Activated T-helper 9 cell treated with anti-CD3 and anti-CD28 coated beads, Interleukin-2, amount 50 U/mL, for 16 hours (primary cell): ENCODE results near the gene FIGNL2.
"Not testable (repeated sequence)": the region's sequence is repeated elsewhere in the genome, so short reads cannot be mapped to it uniquely, and the experiment has no call there.

ENCODE experiments used
- DNase-seq: peaks from one replicate; pipeline ENCODE4 v3.0.0-alpha.2; 2020; ENCODE audit warnings: low read depth

Gene FIGNL2

DNA sequence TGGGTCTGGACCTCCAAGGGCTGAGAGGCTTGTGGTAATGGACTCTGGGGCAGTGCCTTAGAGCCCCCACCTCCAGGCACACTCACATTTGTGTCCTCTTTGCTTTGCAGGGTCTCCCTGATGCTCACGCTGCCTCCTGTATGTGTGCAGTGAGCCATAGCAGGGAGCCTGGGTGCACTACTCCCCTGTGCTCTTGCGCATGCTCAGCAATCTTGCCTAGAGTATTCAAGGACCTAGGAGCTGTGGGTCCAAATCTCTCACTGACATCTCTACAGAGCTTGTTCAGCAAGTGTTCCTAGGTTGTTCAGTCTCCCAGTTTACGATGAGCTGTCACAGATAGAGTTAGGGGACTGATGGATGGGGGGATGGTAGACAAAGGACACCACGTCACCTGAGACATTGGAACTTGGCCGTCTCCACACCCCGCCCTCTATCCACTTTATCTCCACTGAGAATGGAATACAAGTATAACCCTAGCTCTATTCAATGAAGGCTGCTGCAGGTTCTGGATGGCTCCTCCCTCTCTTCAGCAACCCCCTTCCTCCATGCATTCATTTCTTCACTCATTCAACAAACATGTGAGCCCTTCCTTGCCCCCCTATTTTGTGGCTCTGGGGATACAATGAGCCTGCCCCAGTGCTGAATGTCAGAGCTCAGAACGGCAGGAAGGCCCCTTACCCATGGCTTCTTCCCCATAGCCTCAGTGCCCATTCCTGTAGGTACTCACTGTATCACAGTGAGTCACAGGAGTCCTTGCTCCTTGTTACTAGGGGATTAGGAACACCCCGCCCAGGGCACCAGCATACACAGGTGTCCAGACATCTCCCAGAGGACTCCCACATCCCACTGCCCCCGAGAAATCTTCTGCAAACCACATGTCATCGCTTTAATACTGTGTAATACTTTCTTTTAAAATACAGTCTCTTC, 31.2 kb downstream of the FIGNL2 start:
- no peak for DNase-seq

DNA sequence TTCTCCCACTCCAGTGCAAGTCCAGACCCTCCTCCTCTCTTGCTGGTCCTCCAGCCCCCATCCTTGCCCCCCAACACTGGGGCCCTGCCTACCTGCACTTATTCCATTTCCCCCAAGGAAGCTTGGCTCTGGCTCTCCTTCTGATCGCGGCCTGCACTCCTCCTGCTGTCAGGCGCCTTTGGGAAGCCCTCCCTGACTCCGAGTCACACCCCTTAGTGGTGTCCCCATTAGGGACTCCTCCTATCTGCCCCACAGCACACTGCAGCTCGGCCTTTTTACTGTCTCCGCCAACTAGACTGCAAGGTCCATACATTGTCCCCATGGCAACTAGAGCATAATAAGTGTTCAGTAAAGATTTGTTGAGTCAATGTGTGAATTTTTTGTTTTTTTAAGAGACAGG, 32.9 kb downstream of the FIGNL2 start:
- no peak for DNase-seq

DNA sequence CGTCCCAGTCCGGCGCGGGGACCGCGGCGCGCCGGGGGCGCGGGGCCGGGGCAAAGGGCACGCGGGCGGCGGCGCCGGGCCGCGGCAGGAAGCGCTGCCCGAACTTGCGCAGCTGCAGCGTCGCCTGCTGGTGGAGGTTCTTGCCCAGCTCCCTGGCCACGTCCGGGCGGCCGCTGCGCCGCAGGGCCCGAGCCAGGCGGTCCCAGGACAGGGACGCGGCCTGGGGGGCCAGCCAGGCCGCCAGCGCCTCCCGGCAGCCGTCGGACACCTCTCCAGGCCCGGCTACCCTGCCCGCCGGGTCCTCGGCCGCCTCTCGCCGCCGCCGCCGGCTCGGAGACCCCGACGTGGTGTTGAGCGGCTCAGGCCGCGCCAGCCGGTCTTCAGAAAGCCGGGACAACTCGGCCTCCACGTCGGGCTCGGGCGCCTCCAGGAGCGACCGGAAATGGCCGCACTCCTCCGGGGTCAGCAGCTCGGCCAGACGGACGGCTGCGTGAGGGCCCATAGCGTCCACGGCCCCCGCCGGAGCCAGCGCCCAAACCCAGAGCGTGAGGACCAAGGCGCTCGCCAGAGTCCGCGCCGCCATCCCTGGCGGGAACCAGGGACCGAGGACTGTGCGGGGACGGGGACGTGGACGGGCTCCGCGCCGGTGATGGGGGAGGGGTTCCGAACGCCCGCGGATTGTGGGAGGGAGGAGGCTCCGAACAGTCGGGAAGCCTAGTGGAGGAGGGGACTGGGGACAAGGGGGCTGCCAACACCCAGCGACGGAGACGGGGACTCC, 34.0 kb downstream of the FIGNL2 start:
- DNase-seq, result peak; percentile 49

DNA sequence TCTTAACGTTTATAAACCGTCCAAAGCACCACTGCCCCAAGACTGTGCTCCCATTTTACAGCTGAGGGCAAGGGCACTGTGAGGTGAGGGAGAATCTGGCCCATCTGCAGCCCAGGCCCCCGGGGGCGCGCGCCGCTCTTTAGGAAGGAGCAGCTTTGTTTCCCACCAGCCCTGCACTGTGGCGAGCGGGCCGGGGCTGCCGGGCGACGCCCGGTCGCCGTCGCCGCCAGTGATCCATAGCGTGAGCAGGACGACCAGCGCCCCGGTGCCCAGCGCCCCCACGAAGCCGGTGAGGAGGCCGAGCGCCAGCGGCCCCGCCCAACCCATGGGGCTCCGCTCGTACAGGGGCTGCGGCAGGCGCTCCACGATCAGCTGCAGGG, 34.6 kb downstream of the FIGNL2 start:
- DNase-seq, result no peak

DNA sequence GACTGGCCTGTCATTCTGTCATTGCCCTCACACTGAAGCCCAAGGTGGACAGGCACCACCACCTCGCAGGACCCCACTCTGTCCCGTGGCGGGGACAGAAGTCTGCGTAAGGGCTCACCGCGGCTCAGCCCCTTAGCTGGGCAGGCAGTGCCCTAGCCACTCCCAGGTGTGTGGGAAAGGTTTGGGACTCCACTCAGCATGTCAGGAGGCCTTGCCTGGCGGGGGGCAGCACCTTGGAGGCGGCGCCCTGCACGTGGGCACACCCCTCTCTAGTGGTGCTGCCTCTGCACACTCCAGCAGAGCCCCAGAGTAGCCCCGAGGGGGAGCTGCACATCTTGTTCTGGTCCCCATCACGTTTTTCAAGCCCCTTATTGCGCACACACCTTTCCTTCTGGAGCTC, 35.6 kb downstream of the FIGNL2 start:
- no peak for DNase-seq

DNA sequence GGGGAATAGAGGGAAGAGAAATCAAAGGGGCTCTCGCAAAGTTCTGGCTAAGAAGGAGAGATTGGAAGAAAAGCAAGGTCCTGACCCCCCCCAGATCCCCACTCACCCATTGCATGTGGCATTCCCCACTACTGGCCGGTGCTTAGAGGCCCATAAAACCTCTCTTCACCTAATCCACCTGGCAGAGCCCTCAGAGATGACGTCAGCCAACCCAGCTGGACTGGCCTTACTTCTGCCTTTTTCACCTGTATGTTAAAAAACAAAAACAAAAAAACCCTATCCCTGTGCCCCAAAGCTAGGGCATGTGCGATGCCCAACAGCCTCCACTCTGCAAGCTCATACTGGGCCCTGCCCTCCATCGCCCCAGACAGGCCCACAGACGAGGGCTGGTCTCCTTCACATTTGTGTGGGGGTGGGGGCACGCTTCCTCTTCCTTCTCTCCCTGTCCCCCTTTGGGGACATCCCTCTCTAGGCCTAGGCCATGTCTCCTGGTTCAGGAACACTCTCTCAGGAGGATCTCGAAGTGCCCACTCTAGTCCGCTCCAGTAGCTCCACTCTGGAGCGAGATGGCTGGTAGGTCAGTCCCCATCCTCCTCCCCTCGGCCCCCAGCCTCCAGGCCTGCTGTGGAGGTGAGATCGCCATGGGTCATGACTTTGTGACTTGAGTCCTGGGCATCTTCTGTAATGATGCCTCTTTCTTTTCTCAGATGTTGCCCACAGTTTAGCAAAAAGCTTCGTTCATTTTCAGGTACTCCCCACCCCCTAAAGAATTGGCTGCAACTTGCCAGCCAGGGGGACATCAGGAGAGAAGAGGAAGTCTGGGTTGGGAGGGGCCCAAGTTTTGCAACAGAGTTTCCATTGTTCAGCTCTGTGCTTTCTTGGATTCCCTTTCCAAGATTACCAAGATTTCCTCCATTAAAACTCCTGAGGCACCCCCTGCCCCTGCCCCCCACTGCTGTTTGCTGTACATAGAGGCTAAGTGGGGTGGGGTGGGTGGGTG, 37.0 kb downstream of the FIGNL2 start:
- no peak for DNase-seq

DNA sequence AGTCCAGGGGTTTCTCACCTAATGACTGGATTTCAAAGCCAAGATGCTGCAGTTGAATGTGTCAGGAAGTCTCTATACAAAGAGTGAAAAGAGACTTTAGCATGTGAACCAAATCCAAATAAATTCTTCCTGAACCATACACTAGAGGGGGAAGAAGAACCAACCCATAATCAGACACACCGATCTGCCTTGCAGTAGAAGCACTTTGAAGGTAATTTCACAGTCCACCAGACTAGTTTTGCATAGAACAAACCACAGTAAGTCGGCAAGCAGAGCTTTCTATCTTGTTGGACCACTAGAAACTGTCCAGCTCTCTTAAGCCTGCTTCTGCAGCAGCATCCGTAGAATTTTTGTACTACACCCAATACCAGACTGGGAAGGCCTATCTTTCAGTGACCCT, 39.3 kb downstream of the FIGNL2 start:
- no peak for DNase-seq

DNA sequence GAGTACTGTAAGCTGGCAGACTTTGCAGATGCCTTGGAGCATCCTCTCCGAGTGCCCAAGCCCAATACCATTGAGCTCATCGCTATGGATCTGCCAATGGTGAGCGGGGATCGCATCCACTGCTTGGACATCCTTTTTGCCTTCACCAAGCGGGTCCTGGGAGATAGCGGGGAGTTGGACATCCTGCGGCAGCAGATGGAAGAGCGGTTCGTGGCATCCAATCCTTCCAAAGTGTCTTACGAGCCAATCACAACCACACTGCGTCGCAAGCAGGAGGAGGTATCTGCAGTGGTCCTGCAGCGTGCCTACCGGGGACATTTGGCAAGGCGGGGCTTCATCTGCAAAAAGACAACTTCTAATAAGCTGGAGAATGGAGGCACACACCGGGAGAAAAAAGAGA, 41.6 kb downstream of the FIGNL2 start:
- DNase-seq, result no peak

- DNase-seq, result no peak
Observed at GRCh38 chr12:51801027-51801426, 47.5 kb downstream of the FIGNL2 start.

- no peak for DNase-seq
Observed at GRCh38 chr12:51798501-51798900, 50.0 kb downstream of the FIGNL2 start.

DNA sequence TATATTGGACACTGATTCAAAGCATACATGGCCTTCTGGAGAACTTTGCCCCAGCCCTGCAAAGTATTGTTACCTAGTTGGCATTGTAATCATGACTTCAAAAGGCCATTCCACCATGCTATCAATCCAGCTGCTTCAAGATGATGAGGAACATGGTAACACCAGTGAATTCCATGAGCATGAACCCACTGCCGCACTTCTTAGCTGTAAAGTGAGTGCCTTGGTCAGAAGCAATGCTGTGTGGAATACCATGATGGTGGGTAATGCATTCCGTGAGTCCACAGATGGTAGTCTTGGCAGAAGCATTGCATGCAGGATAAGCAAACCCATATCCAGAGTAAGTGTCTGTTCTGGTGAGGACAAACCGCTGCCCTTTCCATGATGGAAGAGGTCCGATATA, 50.5 kb downstream of the FIGNL2 start:
- DNase-seq, result not testable (repeated sequence)

DNA sequence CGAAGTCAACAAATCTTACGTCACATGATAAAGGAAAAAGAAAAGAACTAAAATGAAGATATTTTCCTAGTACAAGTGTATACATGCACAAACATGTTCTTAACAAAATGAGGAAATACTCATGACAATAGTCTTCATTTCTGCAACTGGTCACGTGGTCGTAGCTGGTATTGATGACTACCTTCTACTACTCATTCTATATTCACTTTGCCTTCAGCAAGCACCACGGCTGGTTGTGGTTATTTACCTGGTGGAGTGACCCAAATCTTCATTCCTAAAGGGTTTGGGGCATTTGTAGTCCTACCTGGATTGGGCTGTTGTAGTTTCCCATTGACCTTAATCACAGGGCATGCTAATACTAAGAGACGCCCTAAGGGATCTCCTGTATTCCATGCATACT, 51.2 kb downstream of the FIGNL2 start:
- no peak for DNase-seq

GRCh38 chr12:51793201-51793600, 55.3 kb downstream of the FIGNL2 start:
- DNase-seq, result no peak

- DNase-seq, result no peak
Observed at GRCh38 chr12:51792417-51792816, 56.1 kb downstream of the FIGNL2 start.

DNA sequence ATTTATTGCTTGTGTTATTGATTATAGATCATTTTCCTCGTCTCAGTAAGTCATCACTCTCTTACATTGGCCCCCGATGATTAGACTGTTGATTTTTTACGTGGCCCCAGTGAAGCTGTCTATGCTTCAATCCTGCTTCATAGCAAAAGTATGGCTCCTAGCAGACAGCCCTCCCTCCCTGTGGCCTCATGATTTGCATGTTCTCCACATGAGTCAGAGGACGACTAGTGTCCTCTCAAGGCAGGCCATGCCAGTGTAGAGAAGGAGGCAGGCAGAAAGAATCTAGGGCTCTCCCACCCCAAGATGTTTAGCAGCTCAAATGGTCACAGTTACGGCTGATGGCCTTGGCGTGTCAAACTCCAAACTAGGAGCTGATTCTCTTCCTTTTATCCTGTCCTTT, 59.6 kb downstream of the FIGNL2 start:
- DNase-seq, result no peak

DNA sequence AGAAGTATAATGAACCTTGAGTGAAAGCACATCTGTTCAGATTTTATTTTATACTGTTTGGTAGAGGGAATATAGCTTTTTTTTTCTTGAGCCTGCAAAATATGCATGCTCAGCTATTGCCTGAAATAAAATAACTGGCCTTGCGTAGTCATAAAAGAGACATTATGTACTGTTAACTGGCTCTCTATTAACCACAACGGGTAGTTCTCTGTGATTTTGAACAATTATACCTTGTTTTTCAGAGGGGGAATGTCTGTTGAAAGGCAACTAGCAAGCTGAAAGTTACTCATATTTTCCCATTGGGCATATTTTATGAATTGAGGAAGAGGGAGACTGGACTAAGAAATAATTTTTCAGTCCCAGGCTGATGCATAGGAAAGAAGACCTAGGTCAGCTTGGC, 62.6 kb downstream of the FIGNL2 start:
- no peak for DNase-seq

GRCh38 chr12:51784688-51785087, 63.8 kb downstream of the FIGNL2 start:
- DNase-seq, result no peak

GRCh38 chr12:51779876-51780275, 68.6 kb downstream of the FIGNL2 start:
- DNase-seq, result no peak

DNA sequence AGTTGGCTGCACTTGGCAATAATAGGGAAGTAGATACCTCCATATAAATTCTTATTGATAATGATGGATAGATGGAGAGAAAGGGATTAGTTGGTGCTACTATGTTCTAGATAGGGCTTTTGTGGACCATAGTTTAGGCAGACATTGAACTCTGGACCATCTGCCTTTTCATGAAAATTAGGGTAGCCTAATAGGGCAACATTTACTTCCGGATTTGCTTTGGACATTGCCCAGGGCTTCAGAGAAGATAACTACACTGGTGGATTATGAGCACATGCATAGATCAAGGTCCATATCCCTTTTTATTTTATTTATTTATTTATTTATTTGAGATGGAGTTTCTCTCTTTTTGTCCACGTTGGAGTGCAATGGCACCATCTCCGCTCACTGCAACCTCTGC, 70.5 kb downstream of the FIGNL2 start:
- no peak for DNase-seq

GRCh38 chr12:51777457-51777856, 71.1 kb downstream of the FIGNL2 start:
- no peak for DNase-seq

- DNase-seq, result no peak
Observed at GRCh38 chr12:51774933-51775332, 73.6 kb downstream of the FIGNL2 start.
